Mesothelial cell of epicardium (in vitro differentiated cells): Measurements from ENCODE around the gene ZNF414. TPM values are rescaled to one million over a fixed set of nuclear protein-coding genes. Genes with fewer than 3 reads are reported as not detected.
A peak's percentile ranks its signal among the peaks of the same experiment; 100 is the strongest.

Experiments used
- DNase-seq, 2 experiments: peaks; one replicate each; pipeline ENCODE4 v3.0.0; 2021; ENCODE audit warnings: low spot score in 2 of 2; ENCODE audit not compliant: unreplicated experiment in 2 of 2
- H3K27ac Mint-ChIP-seq: 2 replicates; pipeline ENCODE4 v1.8.0; 2021; ENCODE audit warnings: mixed read lengths
- H3K27me3 Mint-ChIP-seq: 2 replicates; pipeline ENCODE4 v1.8.0; 2021; ENCODE audit warnings: low read depth, mixed read lengths
- H3K36me3 Mint-ChIP-seq: 2 replicates; pipeline ENCODE4 v1.8.0; 2021; ENCODE audit warnings: mixed read lengths
- H3K4me1 Mint-ChIP-seq: 2 replicates; pipeline ENCODE4 v1.8.0; 2021; ENCODE audit warnings: mixed read lengths
- H3K4me3 Mint-ChIP-seq: 2 replicates; pipeline ENCODE4 v1.8.0; 2021; ENCODE audit warnings: mild to moderate bottlenecking, moderate library complexity, mixed read lengths
- H3K9me3 Mint-ChIP-seq: 2 replicates; pipeline ENCODE4 v1.8.0; 2021; ENCODE audit warnings: mixed read lengths
- CTCF ChIP-seq: fragments of 200-600 bp; sonication (generic); IDR thresholded peaks from one replicate; pipeline ENCODE4 v1.5.0; 2021; ENCODE audit warnings: antibody characterized with exemption; ENCODE audit not compliant: unreplicated experiment
- total RNA-seq: library from RNA; stranded (reverse); gene quantifications from 3 replicates; pipeline ENCODE4 v1.2.1, GENCODE V29; 2021

The ZNF414 gene
- total RNA-seq, 1 donor from 2014 or later, result 35.5 TPM

DNA sequence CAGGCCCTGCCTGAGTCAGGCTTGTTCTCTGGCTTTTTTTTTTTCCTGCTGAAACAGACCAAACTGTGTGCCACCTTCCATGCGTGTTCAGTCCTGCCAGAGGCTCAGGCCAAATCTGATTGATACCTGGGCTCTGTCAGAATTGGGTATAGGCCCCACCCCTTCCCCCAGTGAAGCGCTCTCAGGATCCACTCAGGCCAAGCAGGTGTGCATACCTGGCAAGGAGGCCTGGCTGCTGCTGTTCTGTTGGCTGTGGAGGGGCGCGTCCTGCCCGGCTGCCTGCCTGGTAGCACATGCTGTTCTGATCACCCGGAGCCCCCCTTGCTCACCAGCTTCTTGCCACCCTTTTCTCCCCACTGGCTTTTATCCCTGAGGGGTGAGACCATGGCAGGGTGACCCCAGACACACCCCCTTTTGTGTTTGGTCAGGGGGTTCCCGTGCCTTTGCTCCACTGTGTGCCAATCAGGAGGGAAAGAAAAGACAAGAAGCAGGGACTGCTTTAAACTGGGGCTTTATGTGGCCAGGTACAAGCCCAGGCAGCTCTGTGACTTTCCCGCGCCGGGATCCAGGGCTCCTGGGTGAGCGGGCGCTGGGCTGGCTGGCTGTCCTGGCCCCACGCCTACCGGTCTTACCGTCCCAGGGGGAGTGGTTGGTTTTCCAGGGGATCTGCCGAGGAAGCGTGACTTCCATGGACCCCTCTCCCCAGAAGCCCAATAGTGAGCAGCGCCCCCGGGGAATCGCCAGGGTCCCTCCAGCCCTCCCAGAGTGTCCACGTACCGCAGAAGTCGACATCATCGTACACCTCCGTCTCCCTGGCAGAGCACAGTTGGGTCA is 24.2 kb downstream of the ZNF414 start:
- no peaks in the 10 kb centered on the region for H3K9me3 Mint-ChIP-seq
- peaks cover 28% of the 10 kb centered on the region for H3K36me3 Mint-ChIP-seq
- no peak overlapping the region for H3K4me3 Mint-ChIP-seq
- H3K27me3 Mint-ChIP-seq, result no peaks in the 10 kb centered on the region
- H3K27ac Mint-ChIP-seq, result peak overlapping the region; percentile 59
- no peak for TF ChIP-seq CTCF
- no peaks in the 10 kb centered on the region for H3K4me1 Mint-ChIP-seq
- DNase-seq, result no peak

- no peaks in the 10 kb centered on the region for H3K4me1 Mint-ChIP-seq
- peaks cover 29% of the 10 kb centered on the region for H3K36me3 Mint-ChIP-seq
- TF ChIP-seq CTCF, result no peak
- DNase-seq, result no peak
- H3K4me3 Mint-ChIP-seq, result no peak overlapping the region
- no peak overlapping the region for H3K27ac Mint-ChIP-seq
- no peaks in the 10 kb centered on the region for H3K9me3 Mint-ChIP-seq
- H3K27me3 Mint-ChIP-seq, result no peaks in the 10 kb centered on the region
Observed at GRCh38 chr19:8488365-8488764, 25.6 kb downstream of the ZNF414 start.

GRCh38 chr19:8487137-8487851 is 26.7 kb downstream of the ZNF414 start:
- H3K4me1 Mint-ChIP-seq, result no peaks in the 10 kb centered on the region
- TF ChIP-seq CTCF, result no peak
- H3K36me3 Mint-ChIP-seq, result peaks cover 36% of the 10 kb centered on the region
- no peaks in the 10 kb centered on the region for H3K27me3 Mint-ChIP-seq
- no peak overlapping the region for H3K4me3 Mint-ChIP-seq
- no peak overlapping the region for H3K27ac Mint-ChIP-seq
- no peaks in the 10 kb centered on the region for H3K9me3 Mint-ChIP-seq
- DNase-seq, result no peak

DNA sequence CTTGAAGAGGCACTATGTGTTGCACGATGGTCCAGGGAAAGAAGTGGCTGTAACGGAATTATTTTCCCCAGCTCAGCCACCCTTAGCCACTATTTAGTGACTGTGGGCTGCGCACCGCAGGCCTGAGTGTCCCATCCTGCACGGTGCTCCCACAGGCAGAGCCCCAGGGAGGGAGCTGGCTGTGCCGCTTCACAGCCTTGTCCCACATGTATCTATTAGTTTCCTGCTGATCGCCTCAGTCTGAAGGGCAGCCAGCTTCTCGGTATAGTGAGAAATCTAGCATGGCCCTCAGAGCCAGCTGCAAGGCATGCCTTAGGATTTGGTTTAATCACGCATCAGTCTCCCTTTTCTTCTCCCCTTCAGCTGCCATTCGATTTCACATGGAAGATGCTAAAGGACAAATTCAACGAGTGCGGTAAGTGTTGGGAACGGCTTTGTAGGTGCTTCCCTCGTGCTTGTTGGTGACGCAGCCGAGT is 27.3 kb downstream of the ZNF414 start:
- H3K36me3 Mint-ChIP-seq, result peaks cover 38% of the 10 kb centered on the region
- H3K9me3 Mint-ChIP-seq, result no peaks in the 10 kb centered on the region
- no peak for TF ChIP-seq CTCF
- H3K4me3 Mint-ChIP-seq, result no peak overlapping the region
- H3K27ac Mint-ChIP-seq, result no peak overlapping the region
- no peak for DNase-seq
- H3K27me3 Mint-ChIP-seq, result no peaks in the 10 kb centered on the region
- H3K4me1 Mint-ChIP-seq, result no peaks in the 10 kb centered on the region

GRCh38 chr19:8485561-8486371 is 28.2 kb downstream of the ZNF414 start:
- H3K27ac Mint-ChIP-seq, result no peak overlapping the region
- TF ChIP-seq CTCF, result no peak
- H3K36me3 Mint-ChIP-seq, result peaks cover 38% of the 10 kb centered on the region
- no peaks in the 10 kb centered on the region for H3K9me3 Mint-ChIP-seq
- H3K4me1 Mint-ChIP-seq, result no peaks in the 10 kb centered on the region
- no peaks in the 10 kb centered on the region for H3K27me3 Mint-ChIP-seq
- H3K4me3 Mint-ChIP-seq, result no peak overlapping the region
- DNase-seq, result no peak
